MM.1S (cell line): ENCODE results near the gene CEACAM7.

Source experiments
- DNase-seq: peaks from one replicate; pipeline ENCODE4 v3.0.0-alpha.2; 2015
- H2AFZ ChIP-seq: fragments of 300-600 bp; sonication (generic); 2 replicates; pipeline ENCODE4 v1.6.0; 2016; ENCODE audit warnings: antibody characterized with exemption, low read length
- H3F3A ChIP-seq: fragments of 300-600 bp; sonication (generic); 2 replicates; pipeline ENCODE4 v1.6.1; 2016; ENCODE audit warnings: mild to moderate bottlenecking, antibody characterized with exemption, low read length, moderate library complexity, mixed read lengths; ENCODE audit not compliant: insufficient read depth
- H3K27ac ChIP-seq: fragments of 300-600 bp; sonication (generic); 2 replicates; pipeline ENCODE4 v1.5.1; 2016; ENCODE audit warnings: mild to moderate bottlenecking, low read length
- H3K27me3 ChIP-seq: fragments of 300-600 bp; sonication (generic); replicated peaks from 2 replicates; pipeline ENCODE4 v1.6.0; 2016; ENCODE audit warnings: low read length; ENCODE audit not compliant: insufficient read depth
- H3K36me3 ChIP-seq: fragments of 300-600 bp; sonication (generic); replicated peaks from 2 replicates; pipeline ENCODE4 v1.6.1; 2016; ENCODE audit warnings: mild to moderate bottlenecking, low read length, mixed read lengths; ENCODE audit not compliant: insufficient read depth
- H3K4me1 ChIP-seq: fragments of 300-600 bp; sonication (generic); 2 replicates; pipeline ENCODE4 v1.6.1; 2016; ENCODE audit warnings: low read length, mixed read lengths
- H3K4me2 ChIP-seq: fragments of 300-600 bp; sonication (generic); 2 replicates; pipeline ENCODE4 v1.6.0; 2016; ENCODE audit warnings: low read depth, low read length
- H3K4me3 ChIP-seq: fragments of 300-600 bp; sonication (generic); 2 replicates; pipeline ENCODE4 v1.5.1; 2016; ENCODE audit warnings: low read length, mixed read lengths
- H3K79me2 ChIP-seq: fragments of 300-600 bp; sonication (generic); 2 replicates; pipeline ENCODE4 v1.6.1; 2016; ENCODE audit warnings: mixed run types, low read length, mixed read lengths
- H3K9ac ChIP-seq: fragments of 300-600 bp; sonication (generic); 2 replicates; pipeline ENCODE4 v1.6.1; 2016; ENCODE audit warnings: low read length, mixed read lengths
- H3K9me2 ChIP-seq: fragments of 300-600 bp; sonication (generic); replicated peaks from 2 replicates; pipeline ENCODE4 v1.6.1; 2016; ENCODE audit warnings: mild to moderate bottlenecking, low read length, mixed read lengths; ENCODE audit not compliant: insufficient read depth
- H3K9me3 ChIP-seq: fragments of 300-600 bp; sonication (generic); replicated peaks from 2 replicates; pipeline ENCODE4 v1.6.1; 2016; ENCODE audit warnings: mild to moderate bottlenecking, low read length, mixed read lengths; ENCODE audit not compliant: insufficient read depth
- H4K20me1 ChIP-seq: fragments of 300-600 bp; sonication (generic); 2 replicates; pipeline ENCODE4 v1.6.1; 2016; ENCODE audit warnings: mild to moderate bottlenecking, low read length, moderate library complexity, mixed read lengths; ENCODE audit not compliant: insufficient read depth
- CTCF ChIP-seq: fragments of 300-600 bp; sonication (generic); IDR thresholded peaks from 2 replicates; pipeline ENCODE4 v1.5.1; 2016; ENCODE audit warnings: antibody characterized with exemption, low read length, mixed read lengths
- EZH2 ChIP-seq: fragments of 300-600 bp; sonication (generic); optimal IDR thresholded peaks from 2 replicates; pipeline ENCODE3; 2017; ENCODE audit warnings: low read depth, mild to moderate bottlenecking, antibody characterized with exemption, low read length, mixed read lengths
- EZH2phosphoT487 ChIP-seq: fragments of 300-600 bp; sonication (generic); IDR thresholded peaks from 2 replicates; pipeline ENCODE4 v1.6.1; 2018; ENCODE audit warnings: antibody characterized with exemption, low read length

Gene CEACAM7

GRCh38 chr19:41691268-41691970 lies 3.3 kb upstream of the CEACAM7 start:
- Histone ChIP-seq H4K20me1 (no peaks in the 10 kb centered on the region), H3K4me3 (no peak overlapping the region), H3K9ac (no peak overlapping the region), H3K4me1 (no peaks in the 10 kb centered on the region), H3K9me2 (no peaks in the 10 kb centered on the region), H3K4me2 (no peak overlapping the region), H2AFZ (no peak overlapping the region), H3F3A (no peaks in the 10 kb centered on the region), H3K36me3 (no peaks in the 10 kb centered on the region), H3K27ac (no peak overlapping the region), H3K79me2 (no peaks in the 10 kb centered on the region), H3K27me3 (peaks cover 54% of the 10 kb centered on the region), H3K9me3 (no peaks in the 10 kb centered on the region)
- peak; percentile 25 for DNase-seq
- TF ChIP-seq EZH2 = no peak
- TF ChIP-seq CTCF = peak; percentile 77

- no peaks in the 10 kb centered on the region for H3F3A ChIP-seq
- H3K9me2 ChIP-seq = no peaks in the 10 kb centered on the region
- H3K27ac ChIP-seq = no peak overlapping the region
- TF ChIP-seq CTCF = no peak
- TF ChIP-seq EZH2 = no peak
- TF ChIP-seq EZH2phosphoT487 = no peak
- no peak for DNase-seq
- H3K9me3 ChIP-seq = no peaks in the 10 kb centered on the region
- H3K4me1 ChIP-seq = no peaks in the 10 kb centered on the region
- H3K9ac ChIP-seq = no peak overlapping the region
- no peak overlapping the region for H3K4me2 ChIP-seq
- no peaks in the 10 kb centered on the region for H3K36me3 ChIP-seq
- no peak overlapping the region for H3K4me3 ChIP-seq
- H2AFZ ChIP-seq = no peak overlapping the region
- H3K79me2 ChIP-seq = no peaks in the 10 kb centered on the region
- H4K20me1 ChIP-seq = no peaks in the 10 kb centered on the region
- peaks cover 57% of the 10 kb centered on the region for H3K27me3 ChIP-seq
These were observed 2.7 kb upstream of the CEACAM7 start for GRCh38 chr19:41690801-41691065.

GRCh38 chr19:41689993-41690800 lies 2.1 kb upstream of the CEACAM7 start:
- no peak overlapping the region for H3K27ac ChIP-seq
- H3K4me3 ChIP-seq = no peak overlapping the region
- no peaks in the 10 kb centered on the region for H3K79me2 ChIP-seq
- TF ChIP-seq EZH2 = no peak
- no peak for TF ChIP-seq CTCF
- TF ChIP-seq EZH2phosphoT487 = no peak
- DNase-seq = no peak
- no peaks in the 10 kb centered on the region for H4K20me1 ChIP-seq
- peaks cover 60% of the 10 kb centered on the region for H3K27me3 ChIP-seq
- no peaks in the 10 kb centered on the region for H3K9me2 ChIP-seq
- H3F3A ChIP-seq = no peaks in the 10 kb centered on the region
- no peaks in the 10 kb centered on the region for H3K4me1 ChIP-seq
- no peak overlapping the region for H3K4me2 ChIP-seq
- no peak overlapping the region for H3K9ac ChIP-seq
- H3K9me3 ChIP-seq = no peaks in the 10 kb centered on the region
- H2AFZ ChIP-seq = no peak overlapping the region
- H3K36me3 ChIP-seq = no peaks in the 10 kb centered on the region
